Dendritic cell treated with granulocyte-macrophage colony-stimulating factor and Interleukin-4, amounts not matched to agents 40 ng/mL and 50 ng/mL, for 4 days (primary cell): ENCODE measurements around the gene CD44.

Experiments
- H3K27ac Mint-ChIP-seq: one replicate; pipeline ENCODE4 v1.8.0; 2022; ENCODE audit warnings: mild to moderate bottlenecking, mixed read lengths
- H3K27me3 Mint-ChIP-seq: one replicate; pipeline ENCODE4 v1.8.0; 2022; ENCODE audit warnings: mild to moderate bottlenecking, mixed read lengths
- H3K36me3 Mint-ChIP-seq: one replicate; pipeline ENCODE4 v1.8.0; 2022; ENCODE audit warnings: low read depth, mixed read lengths
- H3K4me1 Mint-ChIP-seq: one replicate; pipeline ENCODE4 v1.8.0; 2022; ENCODE audit warnings: low read depth, mixed read lengths
- H3K4me3 Mint-ChIP-seq: one replicate; pipeline ENCODE4 v1.8.0; 2022; ENCODE audit warnings: mild to moderate bottlenecking, moderate library complexity, mixed read lengths
- H3K9me3 Mint-ChIP-seq: one replicate; pipeline ENCODE4 v1.8.0; 2022; ENCODE audit warnings: mixed read lengths
- intact Hi-C: fragments of 100-400 bp; cut with micrococcal nuclease; formaldehyde crosslinking; loops from one replicate; pipeline ENCODE4 v1.15.0; 2022

CD44 gene

DNA sequence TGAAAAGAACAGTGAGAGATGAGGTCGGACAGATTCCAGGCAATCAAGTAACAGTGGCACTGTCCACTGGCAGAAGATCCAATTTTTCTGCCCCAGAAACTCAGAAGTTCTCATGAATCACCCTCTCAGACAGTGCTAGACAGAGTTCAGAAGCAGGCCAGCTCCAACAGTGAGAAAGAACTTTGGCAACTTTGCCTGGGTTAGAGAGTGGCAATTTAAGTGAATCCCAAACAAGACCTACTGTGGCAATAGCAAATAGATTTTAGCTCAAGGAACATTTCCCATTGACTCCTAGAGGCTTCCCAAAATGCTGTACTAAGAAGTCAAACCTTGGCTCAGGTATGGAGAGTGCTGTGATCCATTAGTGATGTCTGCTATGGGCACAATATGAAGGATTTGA is 12.3 kb downstream of the CD44 start:
- H3K9me3 Mint-ChIP-seq = no peaks in the 10 kb centered on the region
- intact Hi-C loops = no loop called here
- peaks cover 96% of the 10 kb centered on the region for H3K4me1 Mint-ChIP-seq
- peaks cover 99% of the 10 kb centered on the region for H3K36me3 Mint-ChIP-seq
- H3K27me3 Mint-ChIP-seq = no peaks in the 10 kb centered on the region
- no peak overlapping the region for H3K4me3 Mint-ChIP-seq
- H3K27ac Mint-ChIP-seq = peak overlapping the region; percentile 70

DNA sequence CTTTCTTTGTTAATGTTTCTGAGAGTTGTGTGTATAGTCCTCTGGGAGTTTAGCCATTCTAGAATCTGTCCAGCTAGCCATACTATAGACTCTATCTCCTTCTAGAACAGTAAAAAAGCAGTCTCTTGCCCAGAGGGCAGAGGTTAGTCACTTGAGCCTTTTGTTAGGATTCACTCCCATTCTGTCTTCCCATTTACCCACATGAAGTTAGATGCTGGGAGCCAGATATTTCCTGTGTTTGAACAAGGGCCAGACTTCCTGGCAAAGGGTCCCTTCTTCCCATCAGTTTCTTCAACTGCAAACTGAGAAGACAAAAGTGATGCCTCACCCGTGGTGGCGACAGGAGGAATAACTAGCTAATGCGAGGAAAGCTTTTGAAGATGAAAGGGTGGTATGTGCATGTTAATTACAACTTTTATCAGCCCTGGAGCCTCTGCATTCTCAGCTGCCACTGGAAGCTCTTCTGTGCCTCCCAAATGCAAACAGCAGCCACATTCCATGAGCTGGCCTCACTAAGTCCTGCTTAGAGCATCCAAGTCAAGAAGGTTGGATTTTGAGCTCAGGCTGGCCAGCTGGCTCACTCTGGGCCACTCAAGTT is 12.8 kb downstream of the CD44 start:
- no peak overlapping the region for H3K4me3 Mint-ChIP-seq

DNA sequence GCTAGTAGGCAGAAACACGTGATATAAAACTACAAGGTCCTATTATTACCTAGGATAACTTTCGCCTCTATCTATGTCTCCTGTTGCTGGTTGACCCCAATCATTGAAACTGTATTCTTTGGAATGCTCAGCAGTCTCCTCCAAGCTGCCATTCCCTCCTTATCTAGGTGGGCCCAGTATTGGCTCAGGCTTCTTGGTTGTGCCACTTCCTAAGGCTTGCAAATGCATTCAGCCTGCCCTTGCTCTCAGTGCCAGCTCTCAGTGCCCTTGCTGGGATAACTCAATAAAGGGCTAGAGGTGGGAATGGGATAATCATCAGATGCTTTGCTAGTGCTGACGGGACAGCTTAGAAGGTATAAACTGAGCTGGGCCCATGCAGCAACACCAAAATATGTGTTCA is 13.6 kb downstream of the CD44 start:
- no peaks in the 10 kb centered on the region for H3K27me3 Mint-ChIP-seq
- intact Hi-C loops = no loop called here
- H3K4me1 Mint-ChIP-seq = peaks cover 97% of the 10 kb centered on the region
- peak overlapping the region; percentile 13 for H3K27ac Mint-ChIP-seq
- no peaks in the 10 kb centered on the region for H3K9me3 Mint-ChIP-seq
- H3K4me3 Mint-ChIP-seq = no peak overlapping the region
- H3K36me3 Mint-ChIP-seq = peaks cover 99% of the 10 kb centered on the region

More for the DNA sequence above, 12.8 kb downstream of the CD44 start:
- Mint-ChIP-seq H3K36me3 (peaks cover 99% of the 10 kb centered on the region), H3K27me3 (no peaks in the 10 kb centered on the region), H3K9me3 (no peaks in the 10 kb centered on the region), H3K27ac (peak overlapping the region; percentile 70), H3K4me1 (peaks cover 97% of the 10 kb centered on the region)
- intact Hi-C loops = no loop called here

DNA sequence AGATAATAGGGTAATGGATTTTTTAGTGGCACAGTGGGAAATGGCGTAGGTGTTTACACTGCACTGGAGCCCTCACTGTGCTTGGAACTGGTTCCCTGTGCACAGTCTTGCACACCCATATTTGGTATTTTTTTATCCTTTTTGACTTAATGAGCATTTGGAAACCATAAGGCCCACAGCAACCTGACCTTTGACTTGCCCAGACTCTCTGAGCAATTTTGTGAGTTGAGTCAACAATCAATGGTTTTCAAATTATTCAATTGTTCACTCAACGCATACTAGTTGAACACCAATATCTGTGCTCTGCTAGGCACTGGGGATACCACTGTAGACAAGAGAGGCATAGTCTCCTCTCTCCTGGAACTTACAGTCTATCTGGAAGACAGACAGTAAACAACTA is 14.3 kb downstream of the CD44 start:
- intact Hi-C loops = no loop called here
- H3K9me3 Mint-ChIP-seq = no peaks in the 10 kb centered on the region
- H3K27me3 Mint-ChIP-seq = no peaks in the 10 kb centered on the region
- H3K27ac Mint-ChIP-seq = peak overlapping the region; percentile 13
- no peak overlapping the region for H3K4me3 Mint-ChIP-seq
- H3K36me3 Mint-ChIP-seq = peaks cover 99% of the 10 kb centered on the region
- peaks cover 97% of the 10 kb centered on the region for H3K4me1 Mint-ChIP-seq

DNA sequence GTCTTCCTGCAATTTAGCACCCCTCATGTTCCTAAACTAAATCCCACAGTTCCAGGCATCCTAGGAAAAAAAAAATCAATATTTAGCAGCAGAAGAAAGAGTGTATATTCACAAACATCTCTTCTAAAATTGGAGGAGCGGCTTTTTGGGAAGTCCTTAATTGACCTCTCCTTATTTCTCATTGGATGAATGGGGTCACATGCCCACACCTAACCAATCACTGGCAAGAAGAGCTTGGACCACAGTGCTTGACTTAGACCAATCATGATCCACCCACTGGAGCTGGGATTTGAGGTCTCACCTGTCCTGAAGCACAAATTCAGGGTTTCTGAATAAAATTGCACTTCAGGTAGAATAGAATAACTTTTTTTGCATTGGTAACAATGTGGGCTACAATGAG is 16.0 kb downstream of the CD44 start:
- H3K27ac Mint-ChIP-seq = peak overlapping the region; percentile 55
- intact Hi-C loops = no loop called here
- no peaks in the 10 kb centered on the region for H3K27me3 Mint-ChIP-seq
- peaks cover 99% of the 10 kb centered on the region for H3K36me3 Mint-ChIP-seq
- no peaks in the 10 kb centered on the region for H3K9me3 Mint-ChIP-seq
- peaks cover 96% of the 10 kb centered on the region for H3K4me1 Mint-ChIP-seq
- H3K4me3 Mint-ChIP-seq = no peak overlapping the region

DNA sequence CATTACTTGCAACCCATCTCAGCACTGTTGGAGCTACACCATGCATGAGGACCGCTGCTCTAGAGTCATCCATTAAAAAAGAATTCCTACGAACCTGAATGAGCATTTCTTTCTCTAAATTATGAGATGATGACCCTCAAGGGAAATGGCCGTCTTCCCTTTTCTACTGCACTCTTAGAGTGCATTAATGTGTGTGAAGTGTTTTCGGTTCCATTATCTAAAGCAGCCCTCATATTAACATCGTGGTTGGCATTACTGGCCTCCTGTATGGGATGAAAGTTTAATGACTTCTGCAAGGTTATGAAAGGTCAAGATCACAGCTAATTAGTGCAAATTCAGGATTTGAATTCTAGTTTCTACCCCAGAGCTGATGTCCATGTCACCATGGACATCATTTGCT is 16.7 kb downstream of the CD44 start:
- peaks cover 99% of the 10 kb centered on the region for H3K36me3 Mint-ChIP-seq
- intact Hi-C loops = no loop called here

DNA sequence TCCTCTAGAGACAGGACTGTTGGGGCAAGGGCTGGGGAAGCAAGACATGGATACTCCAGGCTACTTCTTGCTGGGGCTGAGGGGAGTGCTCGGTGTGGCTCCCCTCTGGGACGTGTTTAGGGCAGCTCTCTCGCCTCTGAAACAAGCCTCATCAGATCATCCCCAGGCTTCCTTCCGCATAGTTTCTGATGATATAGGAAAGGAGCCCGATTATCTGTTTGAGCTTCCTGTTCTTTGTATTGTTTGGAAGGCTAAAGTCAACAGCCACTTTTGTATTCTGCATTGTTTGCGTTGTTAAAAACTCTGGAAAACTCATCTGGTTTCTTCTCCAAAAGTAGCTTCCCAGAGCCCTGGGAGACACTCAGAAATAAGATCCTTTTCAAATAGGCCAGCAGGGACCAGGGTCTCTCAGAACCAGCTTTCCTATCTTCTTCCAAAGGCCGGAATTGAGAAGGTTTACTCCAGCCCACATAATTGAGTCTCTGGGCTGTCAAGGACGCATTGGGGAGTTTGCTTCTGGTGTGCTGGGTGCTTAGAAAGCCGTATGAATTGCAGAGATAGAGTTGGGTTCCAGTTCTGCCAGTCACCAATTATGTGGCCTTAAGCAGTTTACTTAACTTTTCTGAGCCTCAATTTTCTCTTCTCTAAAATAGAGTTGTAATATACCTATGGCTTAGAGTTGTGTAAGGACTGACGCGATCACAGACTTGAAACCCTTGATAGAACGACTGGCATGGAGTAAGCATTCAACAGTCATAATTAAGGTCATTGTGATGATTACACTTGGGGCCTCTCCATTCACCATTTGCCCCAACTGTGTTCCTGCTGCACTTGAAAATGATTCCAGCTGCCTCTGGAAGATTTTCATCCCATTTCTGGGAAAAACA is 19.1 kb downstream of the CD44 start:
- no peaks in the 10 kb centered on the region for H3K27me3 Mint-ChIP-seq
- H3K27ac Mint-ChIP-seq = peak overlapping the region; percentile 63
- no peak overlapping the region for H3K4me3 Mint-ChIP-seq
- intact Hi-C loops = no loop called here
- H3K9me3 Mint-ChIP-seq = no peaks in the 10 kb centered on the region
- peaks cover 96% of the 10 kb centered on the region for H3K4me1 Mint-ChIP-seq
- H3K36me3 Mint-ChIP-seq = peaks cover 75% of the 10 kb centered on the region

More for the DNA sequence above, 16.7 kb downstream of the CD44 start:
- H3K4me1 Mint-ChIP-seq = peaks cover 96% of the 10 kb centered on the region
- H3K9me3 Mint-ChIP-seq = no peaks in the 10 kb centered on the region
- no peak overlapping the region for H3K27ac Mint-ChIP-seq
- no peak overlapping the region for H3K4me3 Mint-ChIP-seq
- H3K27me3 Mint-ChIP-seq = no peaks in the 10 kb centered on the region

DNA sequence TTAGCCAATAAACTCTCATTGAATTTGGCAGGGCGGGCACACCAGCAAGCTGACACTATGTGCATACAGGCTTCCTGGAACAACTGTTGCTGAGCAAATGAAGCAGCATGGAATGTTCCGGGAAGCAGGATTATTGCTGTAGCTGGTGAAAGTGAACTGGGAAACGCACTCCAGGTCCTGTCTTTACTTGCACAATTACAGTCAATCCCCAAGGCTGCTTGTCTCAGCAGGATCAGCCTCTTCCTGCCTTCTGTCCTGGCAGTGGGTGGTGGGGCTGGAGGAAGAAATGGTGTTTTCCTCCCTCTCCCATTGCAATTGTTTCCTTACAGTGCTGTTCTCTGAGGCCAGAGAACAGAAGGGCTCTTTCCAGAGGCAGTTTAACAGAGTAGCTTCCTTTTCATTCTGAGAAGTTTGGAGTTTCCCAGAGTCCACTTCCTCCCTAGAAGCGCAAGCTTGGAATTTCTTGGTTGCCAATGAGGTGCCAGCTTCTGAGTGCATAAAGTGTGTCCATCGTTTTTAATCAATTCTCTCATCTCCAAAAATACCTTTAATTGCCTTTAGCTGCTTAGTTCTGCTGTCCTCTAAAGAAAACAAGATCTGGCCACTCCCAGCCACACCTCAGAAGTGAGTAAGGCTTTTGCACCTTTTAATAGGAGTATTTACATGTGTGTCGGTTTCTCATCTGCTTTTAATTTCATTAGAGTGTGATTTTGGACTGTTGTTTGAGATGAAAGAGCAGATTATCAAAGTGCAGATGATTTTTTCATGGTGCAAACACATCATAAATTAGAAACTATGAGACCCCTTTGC is 19.9 kb downstream of the CD44 start:
- peaks cover 72% of the 10 kb centered on the region for H3K36me3 Mint-ChIP-seq
- H3K9me3 Mint-ChIP-seq = no peaks in the 10 kb centered on the region
- H3K27ac Mint-ChIP-seq = peak overlapping the region; percentile 63
- intact Hi-C loops = no loop called here
- H3K4me3 Mint-ChIP-seq = no peak overlapping the region
- peaks cover 96% of the 10 kb centered on the region for H3K4me1 Mint-ChIP-seq
- no peaks in the 10 kb centered on the region for H3K27me3 Mint-ChIP-seq

DNA sequence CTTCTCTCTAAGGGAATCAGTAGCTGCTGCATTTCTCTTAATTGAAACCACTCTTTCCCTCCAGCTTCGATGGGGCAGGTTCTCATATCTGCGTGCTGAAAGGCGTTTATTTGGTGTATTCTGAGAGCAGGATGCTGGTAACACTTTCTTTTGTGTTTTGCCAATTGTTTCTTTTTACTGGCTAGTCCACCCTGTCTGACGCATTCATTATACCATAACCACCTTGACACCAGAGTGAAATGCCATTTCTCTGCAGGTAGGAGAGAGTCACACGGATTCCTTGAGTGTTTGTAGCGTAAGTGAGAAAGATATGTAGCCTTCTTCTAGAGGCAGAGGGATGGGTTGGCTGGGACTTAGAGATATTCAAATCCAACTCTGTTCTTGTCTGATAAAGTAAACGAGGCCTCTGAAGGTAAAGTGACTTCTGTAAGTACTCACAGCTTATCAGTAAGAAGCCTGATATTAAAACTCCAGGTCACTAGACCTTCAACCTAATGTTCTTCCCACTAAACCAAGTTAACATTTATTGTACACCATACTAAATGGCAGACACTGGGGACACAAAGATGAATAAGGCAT is 21.4 kb downstream of the CD44 start:
- intact Hi-C loops = loop anchor here (10.0 kb wide), 1 partner anchor 236 kb away; no protein-coding TSS in a partner anchor
- Mint-ChIP-seq H3K4me1 (peaks cover 89% of the 10 kb centered on the region), H3K27ac (peak overlapping the region; percentile 3), H3K9me3 (no peaks in the 10 kb centered on the region), H3K4me3 (no peak overlapping the region), H3K27me3 (no peaks in the 10 kb centered on the region), H3K36me3 (peaks cover 64% of the 10 kb centered on the region)

DNA sequence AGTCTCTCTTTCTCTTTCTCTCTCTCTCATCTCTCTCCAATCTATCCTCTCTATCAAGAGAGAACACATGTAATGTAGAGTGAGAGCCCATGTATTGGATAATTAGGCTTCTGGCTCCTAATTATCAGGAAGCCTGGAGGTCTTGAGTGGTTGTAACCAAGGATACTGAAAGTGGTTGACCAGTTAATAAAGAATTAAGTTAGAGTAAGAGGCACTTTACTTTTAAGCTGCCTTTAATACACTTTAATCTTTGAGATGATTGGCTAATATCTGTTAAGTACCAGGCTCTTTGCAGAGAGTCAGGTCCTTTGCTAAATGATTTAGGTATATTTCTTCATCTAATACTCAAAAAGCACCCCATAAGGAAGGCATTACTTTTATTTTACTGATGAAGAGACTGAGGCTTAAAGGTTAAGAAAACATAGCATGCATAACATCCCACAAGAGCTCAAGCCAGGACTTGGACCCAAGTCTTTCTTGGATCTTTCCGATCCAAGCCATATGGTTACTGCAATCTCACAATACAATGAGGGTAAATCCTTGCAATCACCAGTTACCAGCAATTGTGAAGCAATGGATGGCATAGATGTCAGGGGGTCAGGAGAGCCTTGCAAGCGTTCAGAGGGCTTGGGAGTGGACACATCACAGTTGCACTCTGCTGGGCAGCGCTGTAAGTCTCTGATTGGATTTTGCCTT is 22.1 kb downstream of the CD44 start:
- intact Hi-C loops = loop anchor here (10.0 kb wide), 1 partner anchor 236 kb away; no protein-coding TSS in a partner anchor
- no peaks in the 10 kb centered on the region for H3K27me3 Mint-ChIP-seq
- peaks cover 89% of the 10 kb centered on the region for H3K4me1 Mint-ChIP-seq
- H3K36me3 Mint-ChIP-seq = peaks cover 63% of the 10 kb centered on the region
- no peak overlapping the region for H3K4me3 Mint-ChIP-seq
- H3K27ac Mint-ChIP-seq = peak overlapping the region; percentile 73
- no peaks in the 10 kb centered on the region for H3K9me3 Mint-ChIP-seq

DNA sequence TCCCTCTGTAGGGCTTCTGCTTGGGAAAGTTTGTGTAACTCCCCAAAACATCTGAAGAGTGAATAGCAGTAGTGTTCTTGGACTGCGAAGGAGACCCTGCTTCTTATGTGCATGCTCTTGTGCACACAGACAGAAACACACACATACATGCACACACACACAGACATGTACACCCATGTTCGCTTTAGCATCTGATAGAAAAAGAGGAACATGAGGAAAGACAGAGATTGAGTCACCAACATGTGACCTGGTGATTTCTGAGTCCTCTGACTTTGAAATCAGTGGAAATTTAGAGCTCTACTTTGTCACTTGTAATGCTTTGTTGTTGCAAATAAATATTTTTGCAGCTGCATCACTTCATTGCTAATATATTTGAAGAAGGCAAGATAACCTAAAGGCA is 23.8 kb downstream of the CD44 start:
- H3K27me3 Mint-ChIP-seq = no peaks in the 10 kb centered on the region
- H3K27ac Mint-ChIP-seq = peak overlapping the region; percentile 73
- no peaks in the 10 kb centered on the region for H3K9me3 Mint-ChIP-seq
- intact Hi-C loops = loop anchor here (10.0 kb wide), 1 partner anchor 238 kb away; no protein-coding TSS in a partner anchor
- H3K4me1 Mint-ChIP-seq = peaks cover 89% of the 10 kb centered on the region
- peaks cover 63% of the 10 kb centered on the region for H3K36me3 Mint-ChIP-seq
- no peak overlapping the region for H3K4me3 Mint-ChIP-seq

DNA sequence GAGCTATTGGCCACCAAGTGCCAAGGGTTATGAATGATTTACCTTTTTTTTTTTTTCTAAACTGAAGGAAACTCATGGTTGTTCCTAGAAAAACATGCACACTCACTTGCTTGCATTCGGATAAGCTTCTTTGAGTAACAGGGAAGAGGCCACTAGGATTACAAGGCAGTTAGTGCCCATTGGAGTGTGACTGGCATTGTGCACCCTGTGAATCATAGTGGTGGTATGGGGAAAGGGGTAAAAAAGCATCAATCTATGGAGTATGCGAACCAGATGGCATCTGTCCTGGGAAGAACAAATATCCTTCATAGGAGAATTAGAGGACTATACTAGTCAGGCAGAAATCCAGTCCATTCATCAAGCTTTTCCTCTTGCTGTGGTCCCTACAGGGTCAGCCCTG is 24.2 kb downstream of the CD44 start:
- H3K4me1 Mint-ChIP-seq = peaks cover 89% of the 10 kb centered on the region
- H3K36me3 Mint-ChIP-seq = peaks cover 63% of the 10 kb centered on the region
- intact Hi-C loops = loop anchor here (10.0 kb wide), 1 partner anchor 238 kb away; no protein-coding TSS in a partner anchor
- H3K27ac Mint-ChIP-seq = peak overlapping the region; percentile 73
- H3K9me3 Mint-ChIP-seq = no peaks in the 10 kb centered on the region
- H3K4me3 Mint-ChIP-seq = no peak overlapping the region
- H3K27me3 Mint-ChIP-seq = no peaks in the 10 kb centered on the region
